MM.1S (cell line): ENCODE data around the gene C1orf74.

ENCODE experiments used
- DNase-seq: peaks from one replicate; pipeline ENCODE4 v3.0.0-alpha.2; 2015
- H2AFZ ChIP-seq: fragments of 300-600 bp; sonication (generic); 2 replicates; pipeline ENCODE4 v1.6.0; 2016; ENCODE audit warnings: antibody characterized with exemption, low read length
- H3F3A ChIP-seq: fragments of 300-600 bp; sonication (generic); 2 replicates; pipeline ENCODE4 v1.6.1; 2016; ENCODE audit warnings: mild to moderate bottlenecking, antibody characterized with exemption, low read length, moderate library complexity, mixed read lengths; ENCODE audit not compliant: insufficient read depth
- H3K27ac ChIP-seq: fragments of 300-600 bp; sonication (generic); 2 replicates; pipeline ENCODE4 v1.5.1; 2016; ENCODE audit warnings: mild to moderate bottlenecking, low read length
- H3K27me3 ChIP-seq: fragments of 300-600 bp; sonication (generic); replicated peaks from 2 replicates; pipeline ENCODE4 v1.6.0; 2016; ENCODE audit warnings: low read length; ENCODE audit not compliant: insufficient read depth
- H3K36me3 ChIP-seq: fragments of 300-600 bp; sonication (generic); replicated peaks from 2 replicates; pipeline ENCODE4 v1.6.1; 2016; ENCODE audit warnings: mild to moderate bottlenecking, low read length, mixed read lengths; ENCODE audit not compliant: insufficient read depth
- H3K4me1 ChIP-seq: fragments of 300-600 bp; sonication (generic); 2 replicates; pipeline ENCODE4 v1.6.1; 2016; ENCODE audit warnings: low read length, mixed read lengths
- H3K4me2 ChIP-seq: fragments of 300-600 bp; sonication (generic); 2 replicates; pipeline ENCODE4 v1.6.0; 2016; ENCODE audit warnings: low read depth, low read length
- H3K4me3 ChIP-seq: fragments of 300-600 bp; sonication (generic); 2 replicates; pipeline ENCODE4 v1.5.1; 2016; ENCODE audit warnings: low read length, mixed read lengths
- H3K79me2 ChIP-seq: fragments of 300-600 bp; sonication (generic); 2 replicates; pipeline ENCODE4 v1.6.1; 2016; ENCODE audit warnings: mixed run types, low read length, mixed read lengths
- H3K9ac ChIP-seq: fragments of 300-600 bp; sonication (generic); 2 replicates; pipeline ENCODE4 v1.6.1; 2016; ENCODE audit warnings: low read length, mixed read lengths
- H3K9me2 ChIP-seq: fragments of 300-600 bp; sonication (generic); replicated peaks from 2 replicates; pipeline ENCODE4 v1.6.1; 2016; ENCODE audit warnings: mild to moderate bottlenecking, low read length, mixed read lengths; ENCODE audit not compliant: insufficient read depth
- H3K9me3 ChIP-seq: fragments of 300-600 bp; sonication (generic); replicated peaks from 2 replicates; pipeline ENCODE4 v1.6.1; 2016; ENCODE audit warnings: mild to moderate bottlenecking, low read length, mixed read lengths; ENCODE audit not compliant: insufficient read depth
- H4K20me1 ChIP-seq: fragments of 300-600 bp; sonication (generic); 2 replicates; pipeline ENCODE4 v1.6.1; 2016; ENCODE audit warnings: mild to moderate bottlenecking, low read length, moderate library complexity, mixed read lengths; ENCODE audit not compliant: insufficient read depth
- EZH2 ChIP-seq: fragments of 300-600 bp; sonication (generic); optimal IDR thresholded peaks from 2 replicates; pipeline ENCODE3; 2017; ENCODE audit warnings: low read depth, mild to moderate bottlenecking, antibody characterized with exemption, low read length, mixed read lengths
- EZH2phosphoT487 ChIP-seq: fragments of 300-600 bp; sonication (generic); IDR thresholded peaks from 2 replicates; pipeline ENCODE4 v1.6.1; 2018; ENCODE audit warnings: antibody characterized with exemption, low read length
- TF ChIP-seq, protein P1 (sequence below): fragments of 300-600 bp; sonication (generic); IDR thresholded peaks from 2 replicates; pipeline ENCODE4 v1.5.1; 2016; ENCODE audit warnings: antibody characterized with exemption, low read length, mixed read lengths

C1orf74 gene

DNA sequence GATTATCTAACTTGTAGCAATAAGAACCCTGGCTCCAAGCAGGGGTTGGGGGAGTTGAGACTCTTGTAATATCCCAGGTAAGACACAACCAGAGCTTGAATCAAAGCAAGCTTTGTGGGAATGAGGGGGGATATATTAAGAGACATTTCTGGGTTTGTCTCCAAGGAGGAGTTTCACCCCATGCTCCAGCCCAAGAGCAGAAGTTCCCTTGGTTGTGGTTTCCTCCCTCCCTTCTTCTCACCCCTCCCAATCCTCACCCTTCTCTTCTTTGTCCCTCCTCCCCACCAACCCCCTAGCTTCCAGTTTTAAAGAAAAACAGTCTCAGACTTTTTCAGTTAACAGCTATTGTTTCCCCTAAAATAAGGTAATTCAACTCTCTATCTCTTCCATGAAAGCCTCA lies 16.7 kb downstream of the C1orf74 start:
- Histone ChIP-seq H3K36me3 (no peaks in the 10 kb centered on the region), H3K4me3 (peak overlapping the region; percentile 60), H3K27ac (peak overlapping the region; percentile 92), H3K4me2 (peak overlapping the region; percentile 75), H4K20me1 (no peaks in the 10 kb centered on the region), H3K4me1 (peaks cover 33% of the 10 kb centered on the region), H3K9ac (peak overlapping the region; percentile 19), H3K9me2 (no peaks in the 10 kb centered on the region), H2AFZ (no peak overlapping the region), H3K9me3 (no peaks in the 10 kb centered on the region), H3K27me3 (no peaks in the 10 kb centered on the region), H3F3A (peaks cover 38% of the 10 kb centered on the region), H3K79me2 (peaks cover 20% of the 10 kb centered on the region)
- no peak for TF ChIP-seq EZH2phosphoT487
- TF ChIP-seq EZH2 = no peak
- TF ChIP-seq, protein P1, sequence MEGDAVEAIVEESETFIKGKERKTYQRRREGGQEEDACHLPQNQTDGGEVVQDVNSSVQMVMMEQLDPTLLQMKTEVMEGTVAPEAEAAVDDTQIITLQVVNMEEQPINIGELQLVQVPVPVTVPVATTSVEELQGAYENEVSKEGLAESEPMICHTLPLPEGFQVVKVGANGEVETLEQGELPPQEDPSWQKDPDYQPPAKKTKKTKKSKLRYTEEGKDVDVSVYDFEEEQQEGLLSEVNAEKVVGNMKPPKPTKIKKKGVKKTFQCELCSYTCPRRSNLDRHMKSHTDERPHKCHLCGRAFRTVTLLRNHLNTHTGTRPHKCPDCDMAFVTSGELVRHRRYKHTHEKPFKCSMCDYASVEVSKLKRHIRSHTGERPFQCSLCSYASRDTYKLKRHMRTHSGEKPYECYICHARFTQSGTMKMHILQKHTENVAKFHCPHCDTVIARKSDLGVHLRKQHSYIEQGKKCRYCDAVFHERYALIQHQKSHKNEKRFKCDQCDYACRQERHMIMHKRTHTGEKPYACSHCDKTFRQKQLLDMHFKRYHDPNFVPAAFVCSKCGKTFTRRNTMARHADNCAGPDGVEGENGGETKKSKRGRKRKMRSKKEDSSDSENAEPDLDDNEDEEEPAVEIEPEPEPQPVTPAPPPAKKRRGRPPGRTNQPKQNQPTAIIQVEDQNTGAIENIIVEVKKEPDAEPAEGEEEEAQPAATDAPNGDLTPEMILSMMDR = no peak
- no peak for DNase-seq

DNA sequence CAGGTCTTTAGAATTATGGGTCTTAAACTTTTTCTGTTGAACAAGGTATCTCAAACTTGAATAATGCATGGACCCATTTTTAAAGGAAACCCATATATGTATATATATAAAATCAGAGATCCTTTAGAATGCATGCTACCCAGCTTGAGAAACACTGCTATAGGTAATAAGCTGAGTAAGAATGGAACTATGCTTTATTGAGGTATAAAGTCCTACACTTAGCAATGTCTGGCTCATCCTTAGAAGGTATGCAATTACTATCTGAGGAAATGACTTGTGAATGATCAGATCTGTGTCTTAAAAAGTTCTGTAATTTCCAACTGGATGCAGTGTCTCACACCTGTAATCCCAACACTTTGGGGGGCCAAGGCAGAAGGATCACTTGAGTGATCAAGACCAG lies 17.3 kb downstream of the C1orf74 start:
- Histone ChIP-seq H3K27ac (peak overlapping the region; percentile 92; the same call in 1 of the 2 replicates), H3F3A (peaks cover 38% of the 10 kb centered on the region), H3K9me2 (no peaks in the 10 kb centered on the region), H3K9ac (no peak overlapping the region), H3K79me2 (peaks cover 20% of the 10 kb centered on the region), H3K4me1 (peaks cover 33% of the 10 kb centered on the region), H2AFZ (no peak overlapping the region), H3K27me3 (no peaks in the 10 kb centered on the region), H3K9me3 (no peaks in the 10 kb centered on the region), H3K4me2 (peak overlapping the region; percentile 75; the same call in 1 of the 2 replicates), H3K4me3 (no peak overlapping the region), H3K36me3 (no peaks in the 10 kb centered on the region), H4K20me1 (no peaks in the 10 kb centered on the region)
- DNase-seq = no peak
- TF ChIP-seq EZH2 = no peak

DNA sequence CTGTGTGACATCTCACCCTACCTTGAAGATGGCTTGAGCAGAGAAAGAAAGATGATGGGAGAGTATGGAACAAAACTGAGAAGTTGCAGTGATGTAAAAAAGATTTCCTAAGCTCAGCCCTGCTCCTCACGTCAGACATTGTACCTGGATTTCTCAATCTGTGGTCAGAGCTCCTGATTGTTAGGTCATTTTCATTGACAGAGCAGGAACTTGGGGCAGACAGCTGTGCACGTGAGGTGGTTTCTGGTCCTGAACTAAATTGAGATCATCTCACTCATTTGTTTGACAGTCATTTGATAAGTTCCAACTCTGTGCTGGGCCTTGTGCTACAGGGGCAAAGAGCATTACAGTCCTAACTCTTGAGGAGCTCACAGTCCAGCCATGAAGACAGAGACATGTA lies 18.3 kb downstream of the C1orf74 start:
- peaks cover 33% of the 10 kb centered on the region for H3K4me1 ChIP-seq
- peak overlapping the region; percentile 4; the same call in 1 of the 2 replicates for H3K4me2 ChIP-seq
- H3K9ac ChIP-seq = no peak overlapping the region
- H3K79me2 ChIP-seq = peaks cover 17% of the 10 kb centered on the region
- H4K20me1 ChIP-seq = no peaks in the 10 kb centered on the region
- H2AFZ ChIP-seq = no peak overlapping the region
- no peaks in the 10 kb centered on the region for H3K36me3 ChIP-seq
- H3F3A ChIP-seq = peaks cover 38% of the 10 kb centered on the region
- no peak overlapping the region for H3K4me3 ChIP-seq
- peak overlapping the region; percentile 37; the same call in 1 of the 2 replicates for H3K27ac ChIP-seq
- no peaks in the 10 kb centered on the region for H3K9me3 ChIP-seq
- DNase-seq = peak; percentile 20
- H3K9me2 ChIP-seq = no peaks in the 10 kb centered on the region
- no peaks in the 10 kb centered on the region for H3K27me3 ChIP-seq
- TF ChIP-seq, protein P1 = no peak
- TF ChIP-seq EZH2phosphoT487 = no peak
- no peak for TF ChIP-seq EZH2

DNA sequence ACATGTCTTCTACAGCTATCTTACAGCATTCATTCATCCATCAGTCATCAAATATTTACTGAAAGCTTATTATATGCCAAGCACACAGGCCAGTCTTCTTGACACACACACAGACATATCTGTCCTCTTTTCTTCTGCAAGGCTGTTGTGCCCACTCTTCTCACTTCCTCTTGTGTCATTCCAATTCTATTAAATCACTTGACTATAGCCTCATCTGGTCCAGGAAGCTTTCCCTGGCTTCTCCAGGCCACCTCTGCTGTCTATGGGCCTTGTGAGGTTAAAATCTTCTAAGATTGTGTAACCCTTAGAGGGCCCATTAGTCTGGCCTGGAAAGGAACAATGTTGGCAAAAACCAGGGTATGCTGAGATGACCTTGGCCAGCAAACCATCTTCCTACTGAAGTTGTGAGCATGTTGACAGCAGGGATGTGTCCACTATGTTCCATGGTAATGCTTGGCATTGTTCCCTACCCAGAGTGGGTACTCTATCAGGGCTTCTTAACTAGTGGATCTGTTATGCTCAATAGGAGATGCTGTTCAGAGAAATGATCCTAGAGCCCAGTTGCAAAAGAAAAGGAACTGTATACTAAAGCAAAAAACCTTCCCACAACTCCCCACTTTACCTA lies 23.2 kb downstream of the C1orf74 start:
- H3K9ac ChIP-seq = no peak overlapping the region
- no peak overlapping the region for H2AFZ ChIP-seq
- no peak for DNase-seq
- peaks cover 23% of the 10 kb centered on the region for H3K79me2 ChIP-seq
- no peak overlapping the region for H3K27ac ChIP-seq
- H3K9me3 ChIP-seq = no peaks in the 10 kb centered on the region
- H3K9me2 ChIP-seq = no peaks in the 10 kb centered on the region
- H3K4me3 ChIP-seq = no peak overlapping the region
- H3K36me3 ChIP-seq = no peaks in the 10 kb centered on the region
- TF ChIP-seq EZH2 = no peak
- TF ChIP-seq, protein P1 = no peak
- no peak for TF ChIP-seq EZH2phosphoT487
- no peak overlapping the region for H3K4me2 ChIP-seq
- H3F3A ChIP-seq = peaks cover 19% of the 10 kb centered on the region
- peaks cover 32% of the 10 kb centered on the region for H3K4me1 ChIP-seq
- no peaks in the 10 kb centered on the region for H3K27me3 ChIP-seq
- H4K20me1 ChIP-seq = no peaks in the 10 kb centered on the region
